Measurements from ENCODE around the gene ITPR1.

ITPR1 gene

DNA sequence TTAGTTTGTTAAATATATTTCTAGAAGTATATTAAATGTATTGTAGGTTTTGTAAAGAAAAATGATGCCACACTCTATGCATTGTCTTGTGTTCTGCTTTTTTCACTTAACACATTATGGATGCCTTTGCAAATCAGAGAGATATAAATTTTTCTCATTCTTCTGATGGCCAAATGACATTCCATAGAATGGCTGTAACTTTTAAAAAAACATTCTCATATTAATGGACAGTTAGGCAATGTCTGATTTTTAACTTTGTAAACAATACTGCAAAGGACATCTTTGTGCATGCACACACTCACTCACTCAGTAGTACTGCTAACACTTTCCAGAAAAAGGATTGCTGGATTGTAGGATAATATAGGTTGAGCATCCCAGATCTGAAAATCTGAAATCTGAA, 195.9 kb downstream of the ITPR1 start:
- no peak overlapping the region for H3K4me2 ChIP-seq (ENCODE audit: low read length)

DNA sequence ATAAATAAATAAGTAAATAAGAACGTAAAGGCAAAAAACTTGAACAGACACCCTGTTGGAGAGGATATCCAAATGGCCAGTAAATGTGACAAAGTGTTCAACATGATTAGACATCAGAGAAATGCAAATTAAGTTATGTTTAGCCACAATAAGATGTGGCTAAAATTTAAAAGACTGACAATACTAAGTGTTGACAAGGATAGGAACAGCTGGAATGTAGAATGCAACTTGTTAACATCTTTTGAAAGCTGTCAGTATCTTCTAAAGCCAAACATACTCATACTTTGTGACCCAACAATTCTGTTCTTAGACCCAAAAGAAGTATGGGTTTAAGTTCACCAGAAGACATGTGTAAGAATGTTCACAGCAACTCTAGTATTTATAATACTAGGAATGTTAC, 197.1 kb downstream of the ITPR1 start:
- no peaks in the 10 kb centered on the region for H3K27me3 ChIP-seq (ENCODE audit: insufficient read depth, low read length)
- no peaks in the 10 kb centered on the region for H3K4me1 ChIP-seq (ENCODE audit: insufficient read depth, low read length, severe bottlenecking)
- no peaks in the 10 kb centered on the region for H4K20me1 ChIP-seq (ENCODE audit: insufficient read depth, low read length)
- no peak overlapping the region for H3K27ac ChIP-seq (ENCODE audit: low read depth, low read length, poor library complexity, severe bottlenecking)
- H3K36me3 ChIP-seq (ENCODE audit: insufficient read depth, low read length), result no peaks in the 10 kb centered on the region
- no peak overlapping the region for H2AFZ ChIP-seq (ENCODE audit: low read length)
- no peak overlapping the region for H3K9ac ChIP-seq (ENCODE audit: low read length)
- H3K9me2 ChIP-seq (ENCODE audit: low read depth, low read length), result no peaks in the 10 kb centered on the region
- H3K9me3 ChIP-seq (ENCODE audit: low read length), result no peaks in the 10 kb centered on the region
- no peak for TF ChIP-seq CTCF (IDR thresholded peaks at IDR 0.05; ENCODE audit: low read length)
- no peak for TF ChIP-seq EZH2 (IDR thresholded peaks at IDR 0.05; ENCODE audit: borderline replicate concordance, low read length)
- H3K4me3 ChIP-seq (ENCODE audit: low read depth, low read length, poor library complexity, severe bottlenecking), result no peak overlapping the region
- H3K79me2 ChIP-seq (ENCODE audit: insufficient read depth, low read length), result no peaks in the 10 kb centered on the region
- no peak overlapping the region for H3K4me2 ChIP-seq (ENCODE audit: low read length)
- no peaks in the 10 kb centered on the region for H3F3A ChIP-seq (ENCODE audit: insufficient read depth, low read length)

More for the DNA sequence above, 195.9 kb downstream of the ITPR1 start:
- no peaks in the 10 kb centered on the region for H3K79me2 ChIP-seq (ENCODE audit: insufficient read depth, low read length)
- no peaks in the 10 kb centered on the region for H3K9me3 ChIP-seq (ENCODE audit: low read length)
- H3K9ac ChIP-seq (ENCODE audit: low read length), result no peak overlapping the region
- TF ChIP-seq EZH2 (IDR thresholded peaks at IDR 0.05; ENCODE audit: borderline replicate concordance, low read length) (no peak), CTCF (IDR thresholded peaks at IDR 0.05; ENCODE audit: low read length) (no peak)
- no peak overlapping the region for H2AFZ ChIP-seq (ENCODE audit: low read length)
- H3K27me3 ChIP-seq (ENCODE audit: insufficient read depth, low read length), result no peaks in the 10 kb centered on the region
- H4K20me1 ChIP-seq (ENCODE audit: insufficient read depth, low read length), result no peaks in the 10 kb centered on the region
- no peaks in the 10 kb centered on the region for H3K36me3 ChIP-seq (ENCODE audit: insufficient read depth, low read length)
- H3K4me3 ChIP-seq (ENCODE audit: low read depth, low read length, poor library complexity, severe bottlenecking), result no peak overlapping the region
- no peaks in the 10 kb centered on the region for H3F3A ChIP-seq (ENCODE audit: insufficient read depth, low read length)
- H3K4me1 ChIP-seq (ENCODE audit: insufficient read depth, low read length, severe bottlenecking), result no peaks in the 10 kb centered on the region
- no peaks in the 10 kb centered on the region for H3K9me2 ChIP-seq (ENCODE audit: low read depth, low read length)
- no peak overlapping the region for H3K27ac ChIP-seq (ENCODE audit: low read depth, low read length, poor library complexity, severe bottlenecking)

DNA sequence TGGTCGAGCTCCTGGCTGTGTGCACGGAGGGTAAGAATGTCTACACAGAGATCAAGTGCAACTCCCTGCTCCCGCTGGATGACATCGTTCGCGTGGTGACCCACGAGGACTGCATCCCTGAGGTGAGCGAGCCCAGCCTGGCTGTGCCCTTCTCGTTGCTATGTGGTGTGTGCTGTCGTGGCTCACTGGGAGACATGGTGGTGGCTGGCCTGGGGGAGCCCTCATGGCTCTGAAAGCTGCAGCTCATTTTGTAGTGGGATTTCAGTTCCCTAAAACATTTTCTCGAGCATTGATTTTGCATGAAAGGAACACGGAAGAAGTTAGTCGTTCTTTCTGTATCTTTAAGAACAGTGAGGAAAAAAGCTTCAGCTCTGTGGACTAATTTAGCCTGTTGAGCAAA, 200.5 kb downstream of the ITPR1 start:
- TF ChIP-seq EZH2 (IDR thresholded peaks at IDR 0.05; ENCODE audit: borderline replicate concordance, low read length), result no peak
- no peak for TF ChIP-seq CTCF (IDR thresholded peaks at IDR 0.05; ENCODE audit: low read length)
- Histone ChIP-seq H3K79me2 (ENCODE audit: insufficient read depth, low read length) (no peaks in the 10 kb centered on the region), H3K4me3 (ENCODE audit: low read depth, low read length, poor library complexity, severe bottlenecking) (no peak overlapping the region), H3K27me3 (ENCODE audit: insufficient read depth, low read length) (no peaks in the 10 kb centered on the region), H3F3A (ENCODE audit: insufficient read depth, low read length) (no peaks in the 10 kb centered on the region), H3K4me1 (ENCODE audit: insufficient read depth, low read length, severe bottlenecking) (no peaks in the 10 kb centered on the region), H2AFZ (ENCODE audit: low read length) (no peak overlapping the region), H3K9me2 (ENCODE audit: low read depth, low read length) (no peaks in the 10 kb centered on the region), H4K20me1 (ENCODE audit: insufficient read depth, low read length) (no peaks in the 10 kb centered on the region), H3K9me3 (ENCODE audit: low read length) (no peaks in the 10 kb centered on the region), H3K36me3 (ENCODE audit: insufficient read depth, low read length) (no peaks in the 10 kb centered on the region), H3K4me2 (ENCODE audit: low read length) (no peak overlapping the region), H3K9ac (ENCODE audit: low read length) (no peak overlapping the region), H3K27ac (ENCODE audit: low read depth, low read length, poor library complexity, severe bottlenecking) (no peak overlapping the region)
